Subcutaneous adipose tissue (tissue), 4 donors: ENCODE results near the gene AIFM3. TPM values are rescaled to one million over a fixed set of nuclear protein-coding genes. Genes with fewer than 3 reads are reported as not detected.

Source experiments
- total RNA-seq, 4 donors: library from RNA; depleted of rRNA; stranded (reverse); fragments of >200 nt; gene quantifications; one replicate each; pipeline ENCODE4 v1.1.0, GENCODE V29; 2016
- TF ChIP-seq, protein P1 (sequence below): fragments of 450-650 bp; IDR thresholded peaks from one replicate; pipeline ENCODE4 v1.5.1; 2016; ENCODE audit warnings: low read depth, mild to moderate bottlenecking, control low read depth, antibody characterized with exemption, moderate library complexity

The AIFM3 gene
- total RNA-seq, 4 donors from 2014 or later: 1.3 to 5.7 (median 1.5) TPM

- TF ChIP-seq, protein P1, sequence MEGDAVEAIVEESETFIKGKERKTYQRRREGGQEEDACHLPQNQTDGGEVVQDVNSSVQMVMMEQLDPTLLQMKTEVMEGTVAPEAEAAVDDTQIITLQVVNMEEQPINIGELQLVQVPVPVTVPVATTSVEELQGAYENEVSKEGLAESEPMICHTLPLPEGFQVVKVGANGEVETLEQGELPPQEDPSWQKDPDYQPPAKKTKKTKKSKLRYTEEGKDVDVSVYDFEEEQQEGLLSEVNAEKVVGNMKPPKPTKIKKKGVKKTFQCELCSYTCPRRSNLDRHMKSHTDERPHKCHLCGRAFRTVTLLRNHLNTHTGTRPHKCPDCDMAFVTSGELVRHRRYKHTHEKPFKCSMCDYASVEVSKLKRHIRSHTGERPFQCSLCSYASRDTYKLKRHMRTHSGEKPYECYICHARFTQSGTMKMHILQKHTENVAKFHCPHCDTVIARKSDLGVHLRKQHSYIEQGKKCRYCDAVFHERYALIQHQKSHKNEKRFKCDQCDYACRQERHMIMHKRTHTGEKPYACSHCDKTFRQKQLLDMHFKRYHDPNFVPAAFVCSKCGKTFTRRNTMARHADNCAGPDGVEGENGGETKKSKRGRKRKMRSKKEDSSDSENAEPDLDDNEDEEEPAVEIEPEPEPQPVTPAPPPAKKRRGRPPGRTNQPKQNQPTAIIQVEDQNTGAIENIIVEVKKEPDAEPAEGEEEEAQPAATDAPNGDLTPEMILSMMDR: no peak
These were observed 51.3 kb downstream of the AIFM3 start for GRCh38 chr22:21018314-21018713.

DNA sequence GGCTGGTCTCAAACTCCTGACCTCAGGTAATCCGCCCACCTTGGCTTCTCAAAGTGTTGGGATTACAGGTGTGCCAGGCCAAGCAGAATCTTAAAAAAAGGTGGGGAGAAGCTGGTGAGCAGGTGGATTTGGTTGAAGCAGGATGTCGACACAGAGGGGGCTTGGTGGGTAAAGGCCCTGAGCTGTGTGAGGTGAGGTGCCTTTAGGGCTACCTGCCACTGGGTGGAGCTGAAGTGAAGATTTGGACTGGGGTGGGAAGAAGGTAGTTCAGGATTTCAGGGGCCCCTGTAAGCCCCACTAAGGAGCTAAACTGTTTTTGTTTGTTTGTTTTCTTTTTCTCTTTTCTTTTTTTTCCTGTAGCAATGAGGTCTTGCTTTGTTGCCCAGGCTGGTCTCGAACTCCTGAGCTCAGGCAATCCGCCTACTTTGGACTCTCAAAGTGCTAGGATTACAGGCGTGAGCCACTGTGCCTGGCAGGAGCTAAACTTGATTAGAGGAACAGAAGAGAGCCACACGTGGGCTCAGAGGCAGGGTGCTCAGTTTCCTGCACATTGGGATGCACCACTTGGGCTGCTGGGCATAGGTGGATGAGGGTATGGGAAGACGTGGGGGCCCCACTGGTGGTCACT, 53.9 kb downstream of the AIFM3 start:
- TF ChIP-seq, protein P1: no peak

GRCh38 chr22:21022507-21022906, 55.5 kb downstream of the AIFM3 start:
- TF ChIP-seq, protein P1: no peak

GRCh38 chr22:21022955-21023614, 56.0 kb downstream of the AIFM3 start:
- TF ChIP-seq, protein P1: no peak

- TF ChIP-seq, protein P1: no peak
These were observed 58.2 kb downstream of the AIFM3 start for GRCh38 chr22:21025266-21025665.

- TF ChIP-seq, protein P1: no peak
These were observed 59.0 kb downstream of the AIFM3 start for GRCh38 chr22:21025763-21026755.
